Activated CD8-positive, alpha-beta memory T cell treated with anti-CD3 and anti-CD28 coated beads for 1 hour (primary cell): ENCODE data around the gene GSG1L.
"Not testable (repeated sequence)": the region's sequence is repeated elsewhere in the genome, so short reads cannot be mapped to it uniquely, and the experiment has no call there.

Experiments
- DNase-seq, 2 donors: peaks; one replicate each; pipeline ENCODE4 v3.0.0-alpha.2; 2020; ENCODE audit warnings: low read depth in 1 of 2; ENCODE audit errors: extremely low read depth in 1 of 2

GSG1L gene

DNA sequence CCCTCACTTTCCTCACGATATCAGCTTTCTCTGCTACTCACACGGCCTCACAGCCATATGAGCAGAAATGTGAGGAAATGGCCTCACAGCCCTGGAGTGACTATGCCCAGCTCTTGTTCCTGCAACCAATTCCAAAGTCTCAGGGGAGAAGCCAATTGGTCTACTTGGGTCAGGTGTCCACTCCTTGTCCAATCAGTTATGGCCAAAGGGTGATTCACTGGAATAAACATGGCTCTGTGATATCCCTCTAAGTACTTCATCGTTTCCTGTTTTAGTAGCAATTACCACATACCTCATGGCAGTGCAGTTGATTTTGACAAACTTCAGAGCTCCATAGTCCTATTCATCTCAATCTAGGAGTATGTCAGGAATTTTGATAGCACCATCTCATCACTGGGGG is 318.2 kb downstream of the GSG1L start:
- no peak for DNase-seq

- DNase-seq, result no peak
Measured at GRCh38 chr16:27743963-27744362, 319.6 kb downstream of the GSG1L start.

GRCh38 chr16:27743001-27743400 is 320.5 kb downstream of the GSG1L start:
- DNase-seq, result not testable (repeated sequence)

DNA sequence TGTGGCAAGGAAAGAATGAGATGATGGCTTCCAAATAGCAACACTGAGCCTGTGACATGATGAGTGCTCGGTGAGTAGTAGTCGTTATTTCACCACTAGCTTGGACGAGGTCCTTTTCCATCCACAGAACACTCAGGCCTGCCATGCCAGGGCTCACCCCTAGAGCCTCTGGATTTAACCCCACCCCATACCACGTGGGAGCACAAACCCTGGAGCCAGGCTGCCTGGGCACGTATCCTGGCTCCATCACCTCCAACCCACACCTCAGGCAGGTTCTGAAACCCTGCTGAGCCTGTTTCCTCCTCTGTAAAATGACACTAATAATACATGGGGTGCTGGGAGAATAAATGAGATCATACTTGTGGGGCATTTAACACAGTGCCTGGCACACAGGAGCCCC is 321.2 kb downstream of the GSG1L start:
- DNase-seq, result no peak

DNA sequence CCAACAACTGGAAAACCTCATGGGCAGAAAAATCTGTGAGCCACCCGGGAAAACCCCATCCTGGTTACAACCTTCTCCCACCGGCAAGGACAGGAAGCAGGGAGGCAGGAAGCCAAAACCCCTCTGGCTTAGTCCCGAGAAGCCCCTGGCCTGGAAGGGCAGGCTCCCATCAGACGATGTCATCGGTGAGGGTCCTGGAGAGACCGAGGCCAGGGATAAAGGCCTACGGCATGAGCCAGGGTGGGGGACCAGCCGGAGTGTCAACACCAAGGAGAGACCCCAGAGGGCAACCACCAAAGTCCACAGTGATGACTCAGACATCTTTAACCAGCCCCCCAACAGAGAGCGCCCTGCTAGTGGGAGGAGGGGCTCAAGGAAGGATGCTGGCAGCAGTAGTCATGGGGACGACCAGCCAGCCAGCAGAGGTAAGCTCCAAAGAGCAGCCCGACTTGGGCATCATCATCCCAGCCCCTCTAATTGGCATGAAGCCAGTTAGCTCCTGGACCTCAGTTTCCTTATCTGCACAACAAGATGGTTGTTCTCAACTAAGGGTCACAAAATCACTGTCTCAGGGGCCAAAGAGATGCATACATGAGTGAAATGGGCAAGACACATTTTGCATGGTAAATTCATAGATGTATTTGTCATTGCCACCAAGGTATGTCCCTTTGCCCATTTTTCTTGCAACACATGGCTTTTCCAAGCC is 322.9 kb downstream of the GSG1L start:
- no peak for DNase-seq

- no peak for DNase-seq
Measured at GRCh38 chr16:27739606-27740357, 323.7 kb downstream of the GSG1L start.

GRCh38 chr16:27738596-27738995 is 324.9 kb downstream of the GSG1L start:
- no peak for DNase-seq
